Activated CD8-positive, alpha-beta T cell treated with anti-CD3 and anti-CD28 coated beads for 36 hours (primary cell): ENCODE data around the gene XPR1. TPM values are rescaled to one million over a fixed set of nuclear protein-coding genes. Genes with fewer than 3 reads are reported as not detected.

Source experiments
- ATAC-seq: fragments of 200-7000 bp; cut with Tn5 transposase; one replicate; pipeline ENCODE4 v1.10.0; 2021; ENCODE audit warnings: mild to moderate bottlenecking, moderate library complexity
- CTCF ChIA-PET: fragments of 350-600 bp; sonication (Branson Sonifier 250); formaldehyde crosslinking; loops from one replicate; lab custom pipeline; 2021; ENCODE audit warnings: antibody characterized with exemption; lab: Charles Lee
- POLR2A ChIA-PET: fragments of 350-600 bp; sonication (Branson Sonifier 250); formaldehyde crosslinking; loops from one replicate; lab custom pipeline; 2021; ENCODE audit warnings: antibody characterized with exemption; lab: Charles Lee
- DNase-seq: peaks from one replicate; pipeline ENCODE4 v3.0.0-alpha.2; 2020
- H3K27ac Mint-ChIP-seq: one replicate; pipeline ENCODE4 v1.8.0; 2021; ENCODE audit warnings: mild to moderate bottlenecking, mixed read lengths
- H3K27me3 Mint-ChIP-seq: one replicate; pipeline ENCODE4 v1.8.0; 2021; ENCODE audit warnings: mixed read lengths
- H3K36me3 Mint-ChIP-seq: one replicate; pipeline ENCODE4 v1.8.0; 2021; ENCODE audit warnings: low read depth, mixed read lengths
- H3K4me1 Mint-ChIP-seq: one replicate; pipeline ENCODE4 v1.8.0; 2021; ENCODE audit warnings: low read depth, mixed read lengths
- H3K4me3 Mint-ChIP-seq: one replicate; pipeline ENCODE4 v1.8.0; 2021; ENCODE audit warnings: mild to moderate bottlenecking, moderate library complexity, mixed read lengths
- H3K9me3 Mint-ChIP-seq: one replicate; pipeline ENCODE4 v1.8.0; 2021; ENCODE audit warnings: mixed read lengths
- CTCF ChIP-seq: fragments of 200-600 bp; IDR thresholded peaks from one replicate; pipeline ENCODE4 v1.8.0; 2022; ENCODE audit warnings: antibody characterized with exemption, mild to moderate bottlenecking
- intact Hi-C: fragments of 100-400 bp; cut with micrococcal nuclease; formaldehyde crosslinking; loops from one replicate; pipeline ENCODE4 v1.10.0; 2022
- total RNA-seq, 2 experiments: library from RNA; stranded (reverse); gene quantifications; one replicate each; pipeline ENCODE4 v1.2.3, GENCODE V29; 2021

Gene XPR1
- total RNA-seq, 2 experiments from 2014 or later, result 12.8 to 14.4 TPM

DNA sequence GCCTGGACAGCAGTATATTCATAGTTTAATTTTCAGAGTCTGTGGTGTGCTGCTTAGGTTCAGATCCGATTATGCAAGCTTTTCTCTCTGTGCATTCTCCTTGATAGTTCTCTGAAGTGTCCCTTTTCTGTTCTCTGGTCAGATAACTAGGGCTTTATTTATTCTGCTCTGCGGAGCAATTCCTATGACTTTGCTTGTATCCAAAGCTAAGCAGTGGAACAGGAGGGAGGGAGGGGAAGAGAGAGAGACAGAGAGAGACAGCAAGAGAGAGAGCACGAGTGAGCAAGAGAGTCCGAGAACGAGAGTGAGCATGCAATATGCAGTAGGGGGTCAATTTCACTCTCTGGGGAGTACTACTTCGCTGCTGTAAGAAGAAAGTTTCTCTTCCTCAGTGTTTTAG lies 113.3 kb downstream of the XPR1 start:
- POLR2A ChIA-PET, result no interaction called here
- no peak for ATAC-seq
- peaks cover 51% of the 10 kb centered on the region for H3K36me3 Mint-ChIP-seq

GRCh38 chr1:180751921-180752320 lies 120.1 kb downstream of the XPR1 start:
- peaks cover 10% of the 10 kb centered on the region for H3K36me3 Mint-ChIP-seq
- CTCF ChIA-PET, result no interaction called here
- H3K27me3 Mint-ChIP-seq, result no peaks in the 10 kb centered on the region
- intact Hi-C loops, result no loop called here
- ATAC-seq (no peak), DNase-seq (no peak)
- POLR2A ChIA-PET, result no interaction called here
- no peak for TF ChIP-seq CTCF
- H3K4me3 Mint-ChIP-seq, result no peak overlapping the region
- no peaks in the 10 kb centered on the region for H3K4me1 Mint-ChIP-seq
- H3K27ac Mint-ChIP-seq, result no peak overlapping the region
- H3K9me3 Mint-ChIP-seq, result peaks cover 4% of the 10 kb centered on the region

More for the DNA sequence above, 113.3 kb downstream of the XPR1 start:
- peaks cover 2% of the 10 kb centered on the region for H3K4me1 Mint-ChIP-seq
- no peak for TF ChIP-seq CTCF
- no peaks in the 10 kb centered on the region for H3K27me3 Mint-ChIP-seq
- H3K9me3 Mint-ChIP-seq, result peaks cover 25% of the 10 kb centered on the region
- no peak overlapping the region for H3K4me3 Mint-ChIP-seq
- CTCF ChIA-PET, result no interaction called here
- H3K27ac Mint-ChIP-seq, result no peak overlapping the region
- no peak for DNase-seq
- intact Hi-C loops, result no loop called here

- ChIA-PET CTCF (no interaction called here), POLR2A (no interaction called here)
- Mint-ChIP-seq H3K4me3 (no peak overlapping the region), H3K4me1 (no peaks in the 10 kb centered on the region), H3K9me3 (peaks cover 4% of the 10 kb centered on the region), H3K27ac (no peak overlapping the region), H3K36me3 (peaks cover 8% of the 10 kb centered on the region), H3K27me3 (no peaks in the 10 kb centered on the region)
- ATAC-seq (no peak), DNase-seq (no peak)
- intact Hi-C loops, result no loop called here
- no peak for TF ChIP-seq CTCF
These were observed 122.6 kb downstream of the XPR1 start for GRCh38 chr1:180754453-180754852.

DNA sequence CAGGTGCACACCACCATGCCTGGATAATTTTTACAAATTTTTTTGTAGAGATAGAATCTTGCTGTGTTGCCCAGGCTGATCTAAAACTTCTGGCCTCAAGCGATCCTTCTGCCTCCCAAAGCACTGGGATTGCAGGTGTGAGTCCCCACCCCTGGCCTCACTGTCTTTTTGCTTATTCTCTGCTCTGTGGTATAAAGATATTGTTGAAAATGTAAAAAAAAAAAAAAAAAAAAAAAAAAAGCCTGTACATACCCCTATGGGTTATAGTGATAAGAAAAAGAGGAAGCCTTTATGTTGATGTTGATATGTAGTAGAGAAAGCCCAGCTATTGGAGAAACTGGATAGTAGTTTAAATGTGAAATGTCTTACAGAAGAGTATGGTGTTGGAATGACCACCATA lies 125.8 kb downstream of the XPR1 start:
- Mint-ChIP-seq H3K9me3 (no peaks in the 10 kb centered on the region), H3K27me3 (no peaks in the 10 kb centered on the region), H3K4me1 (no peaks in the 10 kb centered on the region), H3K4me3 (no peak overlapping the region), H3K36me3 (peaks cover 4% of the 10 kb centered on the region), H3K27ac (no peak overlapping the region)
- no peak for TF ChIP-seq CTCF
- DNase-seq (no peak), ATAC-seq (no peak)
- intact Hi-C loops, result no loop called here
- ChIA-PET POLR2A (no interaction called here), CTCF (no interaction called here)

DNA sequence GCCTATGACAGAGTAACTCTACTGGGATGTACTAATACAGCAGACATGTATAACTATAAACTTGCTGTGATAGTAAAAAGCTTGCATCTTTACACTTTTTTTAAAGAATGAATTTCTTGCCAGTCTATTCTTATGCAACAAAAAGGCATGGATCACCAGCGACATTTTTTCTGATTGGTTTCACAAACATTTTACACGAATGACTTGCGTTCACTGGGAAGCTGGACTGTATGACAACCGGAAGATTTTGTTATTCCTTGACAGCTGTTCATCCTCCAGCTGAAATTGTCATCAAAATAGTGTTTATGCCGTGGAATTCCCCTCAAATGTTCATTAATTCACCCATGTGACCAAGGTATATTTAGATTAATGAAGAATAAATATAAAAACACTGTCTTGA lies 131.0 kb downstream of the XPR1 start:
- ChIA-PET CTCF (no interaction called here), POLR2A (no interaction called here)
- Mint-ChIP-seq H3K9me3 (no peaks in the 10 kb centered on the region), H3K27me3 (no peaks in the 10 kb centered on the region), H3K36me3 (no peaks in the 10 kb centered on the region), H3K4me1 (no peaks in the 10 kb centered on the region), H3K4me3 (no peak overlapping the region), H3K27ac (no peak overlapping the region)
- intact Hi-C loops, result no loop called here
- no peak for TF ChIP-seq CTCF
- DNase-seq (no peak), ATAC-seq (no peak)
